ENCODE measurements around the gene GARNL3. TPM values are rescaled to one million over a fixed set of nuclear protein-coding genes. Genes with fewer than 3 reads are reported as not detected.

GARNL3 gene
- polyA plus RNA-seq, 1 experiment: 2.2 TPM

- Histone ChIP-seq H3K36me3 (ENCODE audit: control insufficient read depth, insufficient read depth, low read length) (no peaks in the 10 kb centered on the region), H3K4me3 (ENCODE audit: low read depth, low read length) (no peak overlapping the region), H3K27me3 (ENCODE audit: control insufficient read depth, insufficient read depth, low read length) (peaks cover 20% of the 10 kb centered on the region)
- ChIA-PET POLR2A (no interaction called here), CTCF (no interaction called here)
- no peak for TF ChIP-seq CTCF (IDR thresholded peaks at IDR 0.05; ENCODE audit: insufficient read depth, low read depth, low read length)
- no peak for DNase-seq (ENCODE audit: low read depth)
Observed at GRCh38 chr9:127218818-127219217, 45.8 kb upstream of the GARNL3 start.

GRCh38 chr9:127219520-127219919 is 45.1 kb upstream of the GARNL3 start:
- ChIA-PET POLR2A (interaction anchor here (0.6 kb wide), 1 partner anchor 12 kb away, joined by 4 read pairs; no protein-coding TSS in a partner anchor), CTCF (interaction anchor here (1.0 to 1.7 kb wide), 2 partner anchors 14 to 129 kb away, joined by 3 to 4 read pairs; no protein-coding TSS in a partner anchor)
- DNase-seq (ENCODE audit: low read depth): no peak
- no peaks in the 10 kb centered on the region for H3K36me3 ChIP-seq (ENCODE audit: control insufficient read depth, insufficient read depth, low read length)
- TF ChIP-seq CTCF (IDR thresholded peaks at IDR 0.05; ENCODE audit: insufficient read depth, low read depth, low read length): no peak
- H3K4me3 ChIP-seq (ENCODE audit: low read depth, low read length): no peak overlapping the region
- peaks cover 20% of the 10 kb centered on the region for H3K27me3 ChIP-seq (ENCODE audit: control insufficient read depth, insufficient read depth, low read length)

- Histone ChIP-seq H3K36me3 (ENCODE audit: control insufficient read depth, insufficient read depth, low read length) (no peaks in the 10 kb centered on the region), H3K4me3 (ENCODE audit: low read depth, low read length) (no peak overlapping the region), H3K27me3 (ENCODE audit: control insufficient read depth, insufficient read depth, low read length) (peaks cover 17% of the 10 kb centered on the region)
- ChIA-PET CTCF (no interaction called here), POLR2A (no interaction called here)
- no peak for TF ChIP-seq CTCF (IDR thresholded peaks at IDR 0.05; ENCODE audit: insufficient read depth, low read depth, low read length)
- no peak for DNase-seq (ENCODE audit: low read depth)
Observed at GRCh38 chr9:127221695-127222094, 42.9 kb upstream of the GARNL3 start.

- no peak overlapping the region for H3K4me3 ChIP-seq (ENCODE audit: low read depth, low read length)
- H3K27me3 ChIP-seq (ENCODE audit: control insufficient read depth, insufficient read depth, low read length): peaks cover 17% of the 10 kb centered on the region
- POLR2A ChIA-PET: no interaction called here
- CTCF ChIA-PET: no interaction called here
- TF ChIP-seq CTCF (IDR thresholded peaks at IDR 0.05; ENCODE audit: insufficient read depth, low read depth, low read length): no peak
- DNase-seq (ENCODE audit: low read depth): no peak
- H3K36me3 ChIP-seq (ENCODE audit: control insufficient read depth, insufficient read depth, low read length): no peaks in the 10 kb centered on the region
Observed at GRCh38 chr9:127222388-127223095, 42.0 kb upstream of the GARNL3 start.

GRCh38 chr9:127223266-127223665 is 41.3 kb upstream of the GARNL3 start:
- no peak for DNase-seq (ENCODE audit: low read depth)
- Histone ChIP-seq H3K4me3 (ENCODE audit: low read depth, low read length) (no peak overlapping the region), H3K27me3 (ENCODE audit: control insufficient read depth, insufficient read depth, low read length) (peaks cover 16% of the 10 kb centered on the region), H3K36me3 (ENCODE audit: control insufficient read depth, insufficient read depth, low read length) (no peaks in the 10 kb centered on the region)
- POLR2A ChIA-PET: no interaction called here
- CTCF ChIA-PET: interaction anchor here (1.6 kb wide), 1 partner anchor 9 kb away, joined by 10 read pairs; no protein-coding TSS in a partner anchor
- TF ChIP-seq CTCF (IDR thresholded peaks at IDR 0.05; ENCODE audit: insufficient read depth, low read depth, low read length): no peak

Data from BJ (cell line).